Stomach (tissue), 9 donors: ENCODE results near the gene MAP7D2. TPM values are rescaled to one million over a fixed set of nuclear protein-coding genes. Genes with fewer than 3 reads are reported as not detected.

Experiments
- DNase-seq, 2 donors: peaks; one replicate each; pipeline versions ENCODE4 v3.0.0 to v3.0.0-alpha.2; 2013 to 2019
- H3K27ac ChIP-seq, 5 donors: fragments of 200-600 bp in 4 of 5; sonication (generic) in 4 of 5; one replicate each; pipeline ENCODE4 v1.5.1; 2013 to 2019; ENCODE audit warnings: mild to moderate bottlenecking in 1 of 5, moderate library complexity in 1 of 5
- H3K27me3 ChIP-seq, 3 donors: fragments of 200-600 bp; sonication (generic); one replicate each; pipeline ENCODE4 v1.5.1; 2017 to 2019; ENCODE audit warnings: mixed run types in 1 of 3
- H3K36me3 ChIP-seq, 4 donors: fragments of 200-600 bp; sonication (generic); 1 replicate in 3 of 4; 2 replicates in 1 of 4; pipeline ENCODE4 v1.5.1; 2016 to 2019
- H3K4me1 ChIP-seq, 4 donors: fragments of 200-600 bp; sonication (generic); one replicate each; pipeline ENCODE4 v1.5.1; 2016 to 2019
- H3K4me3 ChIP-seq, 4 donors: fragments of 200-600 bp; sonication (generic) in 3 of 4; one replicate each; pipeline ENCODE4 v1.5.1; 2016 to 2019; ENCODE audit warnings: mild to moderate bottlenecking in 1 of 4
- H3K9me3 ChIP-seq, 4 donors: fragments of 200-600 bp; sonication (generic); one replicate each; pipeline ENCODE4 v1.5.1; 2016 to 2019
- CTCF ChIP-seq, 7 experiments: fragments of 450-650 bp in 4 of 7; fragments of 200-600 bp in 3 of 7; sonication (generic) in 3 of 7; IDR thresholded peaks; one replicate each; pipeline ENCODE4 v1.5.1; 2016 to 2019; ENCODE audit warnings: antibody characterized with exemption in 7 of 7, control low read depth in 2 of 7, mild to moderate bottlenecking in 1 of 7
- EP300 ChIP-seq: sonication (generic); formaldehyde crosslinking; IDR thresholded peaks from one replicate; pipeline ENCODE4 v1.6.1; 2017; ENCODE audit warnings: antibody characterized with exemption
- POLR2A ChIP-seq, 4 donors: fragments of 450-650 bp; IDR thresholded peaks; one replicate each; pipeline ENCODE4 v1.6.1; 2016; ENCODE audit warnings: antibody characterized with exemption in 4 of 4, control low read depth in 2 of 4, mild to moderate bottlenecking in 1 of 4, moderate library complexity in 1 of 4
- POLR2AphosphoS5 ChIP-seq, 3 donors: sonication (generic); formaldehyde crosslinking; IDR thresholded peaks; one replicate each; pipeline ENCODE4 v1.6.1; 2016; ENCODE audit warnings: antibody characterized with exemption in 3 of 3
- WGBS, 5 donors: extraction: QIAGEN DNeasy Blood & Tissue Kit in 3 of 5; methylation state at CpG; one replicate each; pipeline versions ENCODE4 v1.1.5 to v1.1.7; 2013 to 2018; 5-methylcytosine and 5-hydroxymethylcytosine counted together
- intact Hi-C: fragments of 100-400 bp; cut with DNase I; formaldehyde crosslinking; loops from one replicate; pipeline ENCODE4 v1.15.1; 2023; ENCODE audit warnings: low total_unique reads
- polyA plus RNA-seq, 3 donors: library from polyadenylated mRNA; stranded (reverse); fragments of 200-250 nt; gene quantifications; one replicate each; pipeline ENCODE4 v1.2.3, GENCODE V29; 2013
- total RNA-seq, 5 donors: library from RNA; depleted of rRNA; stranded (reverse); fragments of >200 nt; gene quantifications; one replicate each; pipeline versions ENCODE4 v1.1.0 to v1.2.3, GENCODE V29; 2014 to 2016
- donor health status: healthy with polysubstance abuse.
- donor health status: Bipolar disorder and iron deficiency.
- donor health status: healthy.

Gene MAP7D2
- total and polyA plus RNA-seq, 8 donors, result 0.89 to 70.0 (median 16.6) TPM; not detected in 1

GRCh38 chrX:20053537-20053936 lies 63.2 kb downstream of the MAP7D2 start:
- Histone ChIP-seq H3K4me3 (no peak overlapping the region), H3K27ac (no peak overlapping the region), H3K27me3 (no peaks in the 10 kb centered on the region), H3K4me1 (peaks cover 0 to 6% (median 0%) of the 10 kb centered on the region in 4 donors), H3K9me3 (no peaks in the 10 kb centered on the region), H3K36me3 (no peaks in the 10 kb centered on the region)
- WGBS, 5 donors, result 88 to 95% (median 89%) methylated on average over 7 to 8 of the region's 8 CpGs
- intact Hi-C loops, result no loop called here
- no peak for DNase-seq
- TF ChIP-seq CTCF (IDR thresholded peaks at IDR 0.05), result no peak
- TF ChIP-seq POLR2A (IDR thresholded peaks at IDR 0.05), result no peak
- TF ChIP-seq POLR2AphosphoS5 (IDR thresholded peaks at IDR 0.05), result no peak
- TF ChIP-seq EP300, result no peak

- TF ChIP-seq EP300 (no peak), POLR2A (IDR thresholded peaks at IDR 0.05) (no peak), CTCF (IDR thresholded peaks at IDR 0.05) (no peak), POLR2AphosphoS5 (IDR thresholded peaks at IDR 0.05) (no peak)
- Histone ChIP-seq H3K4me3 (no peak overlapping the region), H3K36me3 (no peaks in the 10 kb centered on the region), H3K4me1 (no peaks in the 10 kb centered on the region), H3K27me3 (no peaks in the 10 kb centered on the region), H3K9me3 (no peaks in the 10 kb centered on the region), H3K27ac (no peak overlapping the region)
- intact Hi-C loops, result no loop called here
- DNase-seq, result no peak
- WGBS, 5 donors, result 80 to 94% (median 87%) methylated on average over 2 to 4 of the region's 4 CpGs
Observed at GRCh38 chrX:20046864-20047263, 69.8 kb downstream of the MAP7D2 start.

GRCh38 chrX:20046223-20046622 lies 70.5 kb downstream of the MAP7D2 start:
- Histone ChIP-seq H3K4me3 (no peak overlapping the region), H3K9me3 (no peaks in the 10 kb centered on the region), H3K4me1 (no peaks in the 10 kb centered on the region), H3K36me3 (no peaks in the 10 kb centered on the region), H3K27ac (no peak overlapping the region), H3K27me3 (no peaks in the 10 kb centered on the region)
- 73 to 90% (median 80%) methylated on average over 1 of the region's 1 CpG for WGBS, 5 donors
- intact Hi-C loops, result no loop called here
- TF ChIP-seq EP300, result no peak
- no peak for TF ChIP-seq POLR2AphosphoS5 (IDR thresholded peaks at IDR 0.05)
- no peak for TF ChIP-seq POLR2A (IDR thresholded peaks at IDR 0.05)
- no peak for TF ChIP-seq CTCF (IDR thresholded peaks at IDR 0.05)
- no peak for DNase-seq

- TF ChIP-seq CTCF (IDR thresholded peaks at IDR 0.05), result no peak
- TF ChIP-seq EP300, result no peak
- no peak for TF ChIP-seq POLR2AphosphoS5 (IDR thresholded peaks at IDR 0.05)
- no peak for TF ChIP-seq POLR2A (IDR thresholded peaks at IDR 0.05)
- Histone ChIP-seq H3K4me3 (no peak overlapping the region), H3K27ac (no peak overlapping the region), H3K4me1 (no peaks in the 10 kb centered on the region), H3K36me3 (no peaks in the 10 kb centered on the region), H3K9me3 (no peaks in the 10 kb centered on the region), H3K27me3 (peaks cover 0 to 3% (median 0%) of the 10 kb centered on the region in 3 donors)
- DNase-seq, result no peak
- WGBS, 5 donors, result 80 to 97% (median 90%) methylated on average over 7 of the region's 7 CpGs
- intact Hi-C loops, result no loop called here
Observed at GRCh38 chrX:20042221-20042620, 74.5 kb downstream of the MAP7D2 start.
